G401 (cell line): ENCODE results near the gene TNFRSF1A. TPM values are rescaled to one million over a fixed set of nuclear protein-coding genes. Genes with fewer than 3 reads are reported as not detected.
"Not testable (repeated sequence)": the region's sequence is repeated elsewhere in the genome, so short reads cannot be mapped to it uniquely, and the experiment has no call there.

Experiments used
- DNase-seq: peaks from one replicate; pipeline ENCODE4 v3.0.0-alpha.2; 2015; ENCODE audit warnings: low spot score
- in situ Hi-C: cut with HindIII; loops from 2 replicates; pipeline ENCODE4 v1.10.0; 2016; ENCODE audit warnings: low sequenced_read_pairs, mixed read lengths
- total RNA-seq: library from RNA; depleted of rRNA; stranded (reverse); fragments of >200 nt; shearing (Covaris generic); gene quantifications from 2 replicates; pipeline ENCODE4 v1.2.3, GENCODE V29; 2014

The TNFRSF1A gene
- total RNA-seq, 1 experiment from 2014 or later: 118 TPM

- in situ Hi-C loops: no loop called here
- no peak for DNase-seq
These were observed 439 bp upstream of the TNFRSF1A start for GRCh38 chr12:6342140-6342889.

GRCh38 chr12:6340745-6341416, 995 bp downstream of the TNFRSF1A start:
- in situ Hi-C loops: no loop called here
- DNase-seq: no peak

GRCh38 chr12:6340032-6340638, 1.7 kb downstream of the TNFRSF1A start:
- in situ Hi-C loops: no loop called here
- DNase-seq: no peak

- no peak for DNase-seq
- in situ Hi-C loops: no loop called here
These were observed 2.9 kb downstream of the TNFRSF1A start for GRCh38 chr12:6338955-6339354.

- in situ Hi-C loops, DNase-seq: not testable (repeated sequence)
These were observed 3.3 kb downstream of the TNFRSF1A start for GRCh38 chr12:6338536-6338935.

- in situ Hi-C loops: no loop called here
- DNase-seq: no peak
These were observed 3.9 kb downstream of the TNFRSF1A start for GRCh38 chr12:6337958-6338433.

GRCh38 chr12:6336889-6337853, 4.7 kb downstream of the TNFRSF1A start:
- no peak for DNase-seq
- in situ Hi-C loops: no loop called here

- peak; percentile 72 for DNase-seq
- in situ Hi-C loops: no loop called here
These were observed 5.6 kb downstream of the TNFRSF1A start for GRCh38 chr12:6336079-6336888.

GRCh38 chr12:6335451-6336078, 6.3 kb downstream of the TNFRSF1A start:
- no peak for DNase-seq
- in situ Hi-C loops: no loop called here

- in situ Hi-C loops: no loop called here
- no peak for DNase-seq
These were observed 6.9 kb downstream of the TNFRSF1A start for GRCh38 chr12:6334940-6335450.

- in situ Hi-C loops: no loop called here
- no peak for DNase-seq
These were observed 7.5 kb downstream of the TNFRSF1A start for GRCh38 chr12:6334359-6334758.

- no peak for DNase-seq
- in situ Hi-C loops: no loop called here
These were observed 8.3 kb downstream of the TNFRSF1A start for GRCh38 chr12:6333566-6333965.

- in situ Hi-C loops: no loop called here
These were observed 8.8 kb downstream of the TNFRSF1A start for GRCh38 chr12:6333029-6333428.

GRCh38 chr12:6332459-6332858, 9.4 kb downstream of the TNFRSF1A start:
- DNase-seq: no peak
- in situ Hi-C loops: no loop called here

More at GRCh38 chr12:6333029-6333428, 8.8 kb downstream of the TNFRSF1A start:
- DNase-seq: no peak

- no peak for DNase-seq
- in situ Hi-C loops: no loop called here
These were observed 10.7 kb downstream of the TNFRSF1A start for GRCh38 chr12:6330999-6331714.

GRCh38 chr12:6330192-6330591, 11.7 kb downstream of the TNFRSF1A start:
- in situ Hi-C loops: no loop called here
- no peak for DNase-seq

GRCh38 chr12:6329703-6330064, 12.2 kb downstream of the TNFRSF1A start:
- in situ Hi-C loops: no loop called here
- no peak for DNase-seq
